Right lobe of liver (tissue), 5 donors: ENCODE results near the gene ZNG1E. TPM values are rescaled to one million over a fixed set of nuclear protein-coding genes. Genes with fewer than 3 reads are reported as not detected.

ENCODE experiments used
- total RNA-seq, 6 experiments: library from RNA; depleted of rRNA in 2 of 6; stranded (reverse); fragments of >200 nt in 2 of 6; fragmentation: NEBNext Ultra II Directional in 3 of 6; extraction: Animal tissue kit (Norgen Biotek cat#: 25700) in 3 of 6; gene quantifications; one replicate each; pipeline versions ENCODE4 v1.1.0 to v1.2.4, GENCODE V29; 2016 to 2023
- donor health status: DM: no; HTN: no; CAD: no.
- donor health status: DM: no; HTN: no; CAD: no.
- donor health status: DM: no; HTN: yes; CAD: no.
- donor health status: DM: no; HTN: yes; CAD: no.

ZNG1E gene
- total RNA-seq, 6 experiments from 2014 or later = 25.3 to 70.1 (median 36.2) TPM

Other genes with a start within 250 kb of the ZNG1E start
- under 1 TPM in 2 of 6 experiments, not detected in 4; 0.18 to 0.43 TPM for gene FOXD4L4, start 61.2 kb downstream of the ZNG1E start, total RNA-seq